KMS-11 (cell line): ENCODE measurements around the gene DCT.

Experiments
- H2AFZ ChIP-seq: fragments of 200-600 bp; sonication (generic); 2 replicates; pipeline ENCODE4 v1.6.1; 2016; ENCODE audit warnings: antibody characterized with exemption, mixed run types, low read depth
- H3K27ac ChIP-seq: fragments of 200-600 bp; sonication (generic); 2 replicates; pipeline ENCODE4 v1.6.1; 2016; ENCODE audit warnings: mild to moderate bottlenecking, mixed run types
- H3K27me3 ChIP-seq: fragments of 200-600 bp; sonication (generic); 2 replicates; pipeline ENCODE4 v1.6.1; 2017; ENCODE audit warnings: mild to moderate bottlenecking, low read depth, mixed run types, moderate library complexity; ENCODE audit not compliant: insufficient read depth
- H3K36me3 ChIP-seq: fragments of 200-600 bp; sonication (generic); 2 replicates; pipeline ENCODE4 v1.6.1; 2017; ENCODE audit warnings: mild to moderate bottlenecking, mixed run types; ENCODE audit not compliant: insufficient read depth
- H3K4me1 ChIP-seq: fragments of 200-600 bp; sonication (generic); 2 replicates; pipeline ENCODE4 v1.6.1; 2016; ENCODE audit warnings: mild to moderate bottlenecking, low read depth, mixed run types; ENCODE audit not compliant: poor library complexity, severe bottlenecking
- H3K4me2 ChIP-seq: fragments of 200-600 bp; sonication (generic); 2 replicates; pipeline ENCODE4 v1.7.0; 2016; ENCODE audit warnings: mild to moderate bottlenecking, mixed run types
- H3K4me3 ChIP-seq: fragments of 200-600 bp; sonication (generic); IDR thresholded peaks from 2 replicates; pipeline ENCODE4 v1.6.1; 2017; ENCODE audit warnings: low read depth, low read length, mixed read lengths; ENCODE audit not compliant: insufficient read depth
- H3K79me2 ChIP-seq: fragments of 200-600 bp; sonication (generic); 2 replicates; pipeline ENCODE4 v1.6.1; 2016; ENCODE audit warnings: low read depth, mixed run types; ENCODE audit not compliant: insufficient read depth
- H3K9ac ChIP-seq: fragments of 200-600 bp; sonication (generic); 2 replicates; pipeline ENCODE4 v1.6.1; 2016; ENCODE audit warnings: mild to moderate bottlenecking, mixed run types
- H4K20me1 ChIP-seq: fragments of 200-600 bp; sonication (generic); 2 replicates; pipeline ENCODE4 v1.6.1; 2016; ENCODE audit warnings: mild to moderate bottlenecking, mixed run types; ENCODE audit not compliant: insufficient read depth
- TF ChIP-seq, protein P1 (sequence below): fragments of 200-600 bp; sonication (generic); conservative IDR thresholded peaks from 2 replicates; pipeline ENCODE4 v1.6.1; 2017; ENCODE audit warnings: low read depth, mild to moderate bottlenecking, antibody characterized with exemption, low read length, moderate library complexity, mixed read lengths

Gene DCT

DNA sequence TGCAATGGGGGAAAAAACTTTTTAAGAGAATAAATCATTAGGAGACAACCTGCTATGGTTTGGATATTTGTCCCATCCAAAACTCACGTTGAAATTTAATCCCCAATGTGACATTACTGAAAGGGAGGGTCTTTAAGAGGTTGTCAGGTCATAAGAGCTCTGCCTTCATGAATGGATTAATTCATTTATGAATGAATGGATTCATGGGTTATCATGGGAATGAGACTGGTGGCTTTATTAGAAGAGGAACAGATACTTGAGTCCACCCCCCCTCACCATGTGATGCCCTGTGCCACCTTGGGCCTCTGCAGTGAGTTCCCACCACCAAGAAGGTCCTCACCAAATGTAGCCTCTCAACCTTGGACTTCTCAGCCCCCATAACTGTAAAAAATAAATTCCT is 37.0 kb upstream of the DCT start:
- Histone ChIP-seq H3K27ac (no peak overlapping the region), H3K4me3 (no peak overlapping the region), H4K20me1 (no peaks in the 10 kb centered on the region), H3K9ac (no peak overlapping the region), H3K4me2 (no peak overlapping the region), H2AFZ (no peak overlapping the region), H3K79me2 (no peaks in the 10 kb centered on the region), H3K27me3 (no peaks in the 10 kb centered on the region), H3K4me1 (no peaks in the 10 kb centered on the region), H3K36me3 (no peaks in the 10 kb centered on the region)
- TF ChIP-seq, protein P1, sequence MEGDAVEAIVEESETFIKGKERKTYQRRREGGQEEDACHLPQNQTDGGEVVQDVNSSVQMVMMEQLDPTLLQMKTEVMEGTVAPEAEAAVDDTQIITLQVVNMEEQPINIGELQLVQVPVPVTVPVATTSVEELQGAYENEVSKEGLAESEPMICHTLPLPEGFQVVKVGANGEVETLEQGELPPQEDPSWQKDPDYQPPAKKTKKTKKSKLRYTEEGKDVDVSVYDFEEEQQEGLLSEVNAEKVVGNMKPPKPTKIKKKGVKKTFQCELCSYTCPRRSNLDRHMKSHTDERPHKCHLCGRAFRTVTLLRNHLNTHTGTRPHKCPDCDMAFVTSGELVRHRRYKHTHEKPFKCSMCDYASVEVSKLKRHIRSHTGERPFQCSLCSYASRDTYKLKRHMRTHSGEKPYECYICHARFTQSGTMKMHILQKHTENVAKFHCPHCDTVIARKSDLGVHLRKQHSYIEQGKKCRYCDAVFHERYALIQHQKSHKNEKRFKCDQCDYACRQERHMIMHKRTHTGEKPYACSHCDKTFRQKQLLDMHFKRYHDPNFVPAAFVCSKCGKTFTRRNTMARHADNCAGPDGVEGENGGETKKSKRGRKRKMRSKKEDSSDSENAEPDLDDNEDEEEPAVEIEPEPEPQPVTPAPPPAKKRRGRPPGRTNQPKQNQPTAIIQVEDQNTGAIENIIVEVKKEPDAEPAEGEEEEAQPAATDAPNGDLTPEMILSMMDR: no peak

GRCh38 chr13:94515911-94516310 is 36.4 kb upstream of the DCT start:
- Histone ChIP-seq H3K4me3 (no peak overlapping the region), H3K36me3 (no peaks in the 10 kb centered on the region), H3K4me1 (no peaks in the 10 kb centered on the region), H3K4me2 (no peak overlapping the region), H3K79me2 (no peaks in the 10 kb centered on the region), H3K27me3 (no peaks in the 10 kb centered on the region), H3K9ac (no peak overlapping the region), H2AFZ (no peak overlapping the region), H4K20me1 (no peaks in the 10 kb centered on the region), H3K27ac (no peak overlapping the region)
- TF ChIP-seq, protein P1: no peak

DNA sequence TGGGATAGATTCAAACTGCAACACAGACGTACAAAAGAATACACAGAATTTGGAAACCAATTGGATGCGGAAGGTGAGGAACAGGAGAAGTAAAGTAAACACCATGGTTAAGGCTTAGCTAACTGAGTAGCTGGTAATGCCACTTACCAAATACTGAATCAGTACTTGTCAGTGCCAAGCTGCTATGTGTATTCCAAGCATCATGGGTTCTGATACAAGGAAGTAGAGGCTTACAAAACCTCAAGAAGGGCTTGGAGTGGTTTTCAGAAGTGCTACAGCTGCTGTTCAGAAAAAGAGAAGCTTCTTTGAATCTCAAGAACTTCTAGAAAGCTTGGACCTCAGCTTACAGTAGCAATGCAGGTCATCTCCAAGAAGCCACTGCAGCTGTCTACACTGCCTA is 35.9 kb upstream of the DCT start:
- no peak overlapping the region for H3K4me2 ChIP-seq
- no peak overlapping the region for H3K27ac ChIP-seq
- no peaks in the 10 kb centered on the region for H4K20me1 ChIP-seq
- H2AFZ ChIP-seq: no peak overlapping the region
- H3K9ac ChIP-seq: no peak overlapping the region
- H3K27me3 ChIP-seq: no peaks in the 10 kb centered on the region
- H3K36me3 ChIP-seq: no peaks in the 10 kb centered on the region
- TF ChIP-seq, protein P1: no peak
- H3K4me1 ChIP-seq: no peaks in the 10 kb centered on the region
- H3K4me3 ChIP-seq: no peak overlapping the region
- no peaks in the 10 kb centered on the region for H3K79me2 ChIP-seq

DNA sequence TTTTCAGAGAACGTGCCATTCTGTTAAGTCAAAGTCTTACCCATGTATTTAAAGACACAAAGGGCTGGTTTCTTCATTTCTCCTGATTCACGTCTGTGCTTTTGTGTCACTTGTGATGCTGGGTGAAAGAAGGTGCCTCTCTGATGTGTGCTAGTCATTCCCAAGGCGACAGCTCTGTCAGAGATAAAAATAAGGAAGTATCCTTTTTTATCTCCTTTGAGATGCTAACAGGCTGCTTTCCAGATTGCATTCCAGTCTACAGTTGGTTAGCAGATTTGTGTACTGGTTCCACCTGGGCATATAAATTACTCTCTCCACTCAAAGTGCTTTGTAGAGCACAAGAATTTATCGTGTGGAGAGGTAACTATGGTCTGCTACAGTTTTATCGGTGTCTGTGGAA is 33.5 kb upstream of the DCT start:
- no peaks in the 10 kb centered on the region for H3K79me2 ChIP-seq
- H4K20me1 ChIP-seq: no peaks in the 10 kb centered on the region
- H3K4me1 ChIP-seq: no peaks in the 10 kb centered on the region
- no peaks in the 10 kb centered on the region for H3K36me3 ChIP-seq
- H2AFZ ChIP-seq: no peak overlapping the region
- no peak overlapping the region for H3K9ac ChIP-seq
- H3K4me2 ChIP-seq: no peak overlapping the region
- TF ChIP-seq, protein P1: no peak
- H3K4me3 ChIP-seq: no peak overlapping the region
- H3K27ac ChIP-seq: no peak overlapping the region
- no peaks in the 10 kb centered on the region for H3K27me3 ChIP-seq

GRCh38 chr13:94505730-94506129 is 26.2 kb upstream of the DCT start:
- H3K36me3 ChIP-seq: no peaks in the 10 kb centered on the region
- H3K9ac ChIP-seq: no peak overlapping the region
- H3K4me3 ChIP-seq: no peak overlapping the region
- no peak overlapping the region for H2AFZ ChIP-seq
- H3K79me2 ChIP-seq: no peaks in the 10 kb centered on the region
- no peaks in the 10 kb centered on the region for H3K4me1 ChIP-seq
- H3K4me2 ChIP-seq: no peak overlapping the region
- H3K27ac ChIP-seq: no peak overlapping the region
- TF ChIP-seq, protein P1: no peak
- H3K27me3 ChIP-seq: no peaks in the 10 kb centered on the region
- no peaks in the 10 kb centered on the region for H4K20me1 ChIP-seq
